HepG2 (cell line): ENCODE measurements around the gene PGRMC2. TPM values are rescaled to one million over a fixed set of nuclear protein-coding genes. Genes with fewer than 3 reads are reported as not detected.

Experiments used
- ATAC-seq: fragments of 200-7000 bp; cut with Tn5 transposase; 3 replicates; pipeline ENCODE4 v1.9.1; 2020; ENCODE audit warnings: mild to moderate bottlenecking, moderate library complexity
- BruUV-seq: library from RNA; stranded (reverse); fragments of 400-500 nt; replicated peaks from 2 replicates; lab custom pipeline; 2021; lab: Mats Ljungman, UMichigan
- CTCF ChIA-PET: fragments of 300-600 bp; formaldehyde crosslinking; extraction: SDS; loops from one replicate; lab custom pipeline; 2021; ENCODE audit warnings: low total read pairs, inconsistent platforms, low intra/inter-chr PET ratio; lab: Yijun Ruan, JAX
- POLR2A ChIA-PET: fragments of 350-600 bp; sonication (Branson Sonifier 250); formaldehyde crosslinking; loops from one replicate; lab custom pipeline; 2020; ENCODE audit warnings: antibody characterized with exemption, inconsistent platforms; lab: Yijun Ruan, JAX
- DNase-seq: peaks from one replicate; pipeline ENCODE4 v3.0.0-alpha.2; 2015; ENCODE audit warnings: low spot score
- FAIRE-seq: peaks from 3 replicates; lab custom pipeline; 2011; peaks lifted over from hg19 to GRCh38; lab: Jason Lieb, UNC
- H2AFZ ChIP-seq: one replicate; pipeline ENCODE4 v1.6.1; 2011; ENCODE audit warnings: low read length, inconsistent platforms
- H3K27ac ChIP-seq: fragments of 300-600 bp; 3 replicates; pipeline ENCODE4 v1.8.0; 2011; ENCODE audit warnings: mixed run types, mild to moderate bottlenecking, mixed read lengths, low read length, inconsistent platforms; ENCODE audit not compliant: insufficient read depth; ENCODE audit errors: extremely low read length
- H3K27me3 ChIP-seq, 2 experiments: fragments of 200-600 bp in 1 of 2; 2 replicates in 1 of 2; 3 replicates in 1 of 2; pipeline versions ENCODE4 v1.6.0 to v1.8.0; 2011; ENCODE audit warnings: low read length in 2 of 2, mild to moderate bottlenecking in 2 of 2, moderate library complexity in 2 of 2, inconsistent platforms in 1 of 2; ENCODE audit not compliant: insufficient read depth in 2 of 2, control insufficient read depth in 1 of 2
- H3K36me3 ChIP-seq, 2 experiments: fragments of 200-600 bp in 1 of 2; replicated peaks in 1 of 2; 2 replicates in 1 of 2; 3 replicates in 1 of 2; pipeline versions ENCODE4 v1.5.1 to v1.8.0; 2011; ENCODE audit warnings: low read length in 2 of 2, inconsistent platforms in 1 of 2; ENCODE audit not compliant: insufficient read depth in 2 of 2, control insufficient read depth in 1 of 2
- H3K4me1 ChIP-seq: 2 replicates; pipeline ENCODE4 v1.5.1; 2012; ENCODE audit warnings: low read length, inconsistent platforms; ENCODE audit not compliant: insufficient read depth
- H3K4me2 ChIP-seq: 2 replicates; pipeline ENCODE4 v1.6.0; 2011; ENCODE audit warnings: low read depth, low read length, inconsistent platforms
- H3K4me3 ChIP-seq, 3 experiments: fragments of 200-600 bp in 1 of 3; sonication (generic), shearing (Covaris generic) in 1 of 3; replicated peaks in 1 of 3; 2 replicates each; pipeline ENCODE4 v1.5.1; 2011 to 2016; ENCODE audit warnings: low read length in 3 of 3, inconsistent platforms in 2 of 3, low read depth in 2 of 3, mild to moderate bottlenecking in 2 of 3, control low read depth in 1 of 3, mixed read lengths in 1 of 3; ENCODE audit not compliant: insufficient read depth in 1 of 3
- H3K79me2 ChIP-seq: one replicate; pipeline ENCODE4 v1.6.1; 2011; ENCODE audit warnings: low read length, inconsistent platforms; ENCODE audit not compliant: insufficient read depth
- H3K9ac ChIP-seq: 2 replicates; pipeline ENCODE4 v1.6.0; 2011; ENCODE audit warnings: mild to moderate bottlenecking, low read depth, low read length, inconsistent platforms; ENCODE audit not compliant: insufficient read depth
- H3K9me3 ChIP-seq: 2 replicates; pipeline ENCODE4 v1.5.1; 2012; ENCODE audit warnings: mild to moderate bottlenecking, low read length
- H4K20me1 ChIP-seq: 2 replicates; pipeline ENCODE4 v1.6.0; 2011; ENCODE audit warnings: inconsistent platforms, mild to moderate bottlenecking, low read length, moderate library complexity; ENCODE audit not compliant: insufficient read depth
- CBX2 ChIP-seq, 2 experiments: fragments of 200-600 bp in 1 of 2; sonication (generic); formaldehyde crosslinking in 1 of 2; IDR thresholded peaks; 2 replicates each; pipeline versions ENCODE4 v1.7.0 to v1.8.1; 2018 to 2022; ENCODE audit warnings: low read depth in 2 of 2, low read length in 1 of 2, mild to moderate bottlenecking in 1 of 2, missing genetic modification reagents in 1 of 2
- MIXL1 ChIP-seq: IDR thresholded peaks from 2 replicates; pipeline ENCODE4 v1.6.1; 2016
- ZKSCAN8 ChIP-seq: IDR thresholded peaks from 2 replicates; pipeline ENCODE4 v1.6.1; 2016; ENCODE audit warnings: borderline replicate concordance, missing genetic modification reagents, missing compliant biosample characterization
- WGBS: methylation state at CpG from one replicate; pipeline ENCODE4 v1.1.6; 2017; ENCODE audit warnings: low lambda C conversion rate; 5-methylcytosine and 5-hydroxymethylcytosine counted together
- in situ Hi-C: cut with HindIII; loops from 2 replicates; pipeline ENCODE4 v1.10.0; 2017; ENCODE audit warnings: low pct_unique_long_range_greater_than_20kb; ENCODE audit not compliant: extremely low pct_ligation_motif_present
- intact Hi-C: fragments of 100-400 bp; cut with micrococcal nuclease; formaldehyde crosslinking; loops from one replicate; pipeline ENCODE4 v1.10.0; 2022; ENCODE audit not compliant: unreplicated experiment
- polyA plus RNA-seq, 8 experiments: library from polyadenylated mRNA; depleted of rRNA in 3 of 8; stranded (reverse) in 7 of 8; unstranded in 1 of 8; fragments of >200 nt; fragmentation: Illumina TruSeq in 4 of 8; extraction: Trizol in 4 of 8; gene quantifications; 2 replicates each; pipeline versions ENCODE4 v1.2.1 to v1.2.3, GENCODE V29; 2011 to 2016; ENCODE audit warnings: low read depth in 4 of 8, missing spikeins in 1 of 8, mixed read lengths in 1 of 8; ENCODE audit not compliant: insufficient read depth in 1 of 8
- total RNA-seq, 5 experiments: library from RNA; depleted of rRNA; stranded (reverse); fragments of >200 nt; fragmentation: Illumina TruSeq; extraction: Trizol; gene quantifications; 2 replicates each; pipeline ENCODE4 v1.2.3, GENCODE V29; 2016; ENCODE audit warnings: low read depth in 1 of 5
- TF ChIP-seq, protein P1 (sequence below): sonication (generic); formaldehyde crosslinking; IDR thresholded peaks from 2 replicates; pipeline ENCODE4 v1.4.0; 2020; ENCODE audit warnings: mild to moderate bottlenecking, low read depth, missing genetic modification reagents
- TF ChIP-seq, protein P2 (sequence below): fragments of 450-650 bp; IDR thresholded peaks from 2 replicates; pipeline ENCODE4 v1.6.1; 2017

Gene PGRMC2
- total and polyA plus RNA-seq, 2 of the 13 experiments (the other 11 are each of a cell fraction or from before 2014, with no cell fraction given), result 16.0 to 19.8 TPM

DNA sequence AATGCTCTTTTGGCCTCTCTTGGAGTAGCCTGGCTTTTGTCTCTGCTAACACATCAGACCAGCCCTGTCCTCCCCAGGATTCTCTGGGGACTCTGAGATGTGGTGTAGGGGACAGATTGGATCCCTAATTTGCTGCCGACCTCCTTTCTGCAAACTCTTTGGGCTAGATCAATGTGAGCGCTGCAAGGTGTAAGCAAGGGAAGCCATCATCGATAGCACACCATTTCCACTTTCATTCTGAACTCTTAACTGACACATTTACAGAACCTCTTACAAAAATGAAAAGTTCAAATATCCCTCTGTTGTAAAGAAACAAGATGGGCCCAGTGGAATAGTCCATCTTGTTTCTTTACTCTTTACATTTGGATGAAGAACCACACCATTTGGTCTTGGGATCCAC, 46.6 kb downstream of the PGRMC2 start:
- POLR2A ChIA-PET, result no interaction called here
- in situ Hi-C loops (no loop called here), intact Hi-C loops (no loop called here)
- peak overlapping the region; percentile 76 for H2AFZ ChIP-seq
- ATAC-seq, result peak; percentile 46
- H3K9me3 ChIP-seq, result peaks cover 4% of the 10 kb centered on the region; the same call in 1 of the 2 replicates
- FAIRE-seq, result no peak
- H4K20me1 ChIP-seq, result no peaks in the 10 kb centered on the region
- peak overlapping the region; percentile 71 for H3K4me2 ChIP-seq
- no peak overlapping the region; the same call in 1 of the 2 replicates for H3K9ac ChIP-seq
- TF ChIP-seq ZKSCAN8, result no peak
- no peak for TF ChIP-seq CBX2 (IDR thresholded peaks at IDR 0.05; ENCODE audit: low read depth, low read length)
- TF ChIP-seq CBX2 (CRISPR knock-in tag; IDR thresholded peaks at IDR 0.05; ENCODE audit: low read depth), result no peak
- TF ChIP-seq, protein P1, sequence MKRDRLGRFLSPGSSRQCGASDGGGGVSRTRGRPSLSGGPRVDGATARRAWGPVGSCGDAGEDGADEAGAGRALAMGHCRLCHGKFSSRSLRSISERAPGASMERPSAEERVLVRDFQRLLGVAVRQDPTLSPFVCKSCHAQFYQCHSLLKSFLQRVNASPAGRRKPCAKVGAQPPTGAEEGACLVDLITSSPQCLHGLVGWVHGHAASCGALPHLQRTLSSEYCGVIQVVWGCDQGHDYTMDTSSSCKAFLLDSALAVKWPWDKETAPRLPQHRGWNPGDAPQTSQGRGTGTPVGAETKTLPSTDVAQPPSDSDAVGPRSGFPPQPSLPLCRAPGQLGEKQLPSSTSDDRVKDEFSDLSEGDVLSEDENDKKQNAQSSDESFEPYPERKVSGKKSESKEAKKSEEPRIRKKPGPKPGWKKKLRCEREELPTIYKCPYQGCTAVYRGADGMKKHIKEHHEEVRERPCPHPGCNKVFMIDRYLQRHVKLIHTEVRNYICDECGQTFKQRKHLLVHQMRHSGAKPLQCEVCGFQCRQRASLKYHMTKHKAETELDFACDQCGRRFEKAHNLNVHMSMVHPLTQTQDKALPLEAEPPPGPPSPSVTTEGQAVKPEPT (CRISPR knock-in tag), result no peak
- TF ChIP-seq, protein P2, sequence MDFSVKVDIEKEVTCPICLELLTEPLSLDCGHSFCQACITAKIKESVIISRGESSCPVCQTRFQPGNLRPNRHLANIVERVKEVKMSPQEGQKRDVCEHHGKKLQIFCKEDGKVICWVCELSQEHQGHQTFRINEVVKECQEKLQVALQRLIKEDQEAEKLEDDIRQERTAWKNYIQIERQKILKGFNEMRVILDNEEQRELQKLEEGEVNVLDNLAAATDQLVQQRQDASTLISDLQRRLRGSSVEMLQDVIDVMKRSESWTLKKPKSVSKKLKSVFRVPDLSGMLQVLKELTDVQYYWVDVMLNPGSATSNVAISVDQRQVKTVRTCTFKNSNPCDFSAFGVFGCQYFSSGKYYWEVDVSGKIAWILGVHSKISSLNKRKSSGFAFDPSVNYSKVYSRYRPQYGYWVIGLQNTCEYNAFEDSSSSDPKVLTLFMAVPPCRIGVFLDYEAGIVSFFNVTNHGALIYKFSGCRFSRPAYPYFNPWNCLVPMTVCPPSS, result no peak
- TF ChIP-seq MIXL1 (CRISPR knock-in tag), result no peak
- no peaks in the 10 kb centered on the region for H3K36me3 ChIP-seq
- H3K4me3 ChIP-seq, result peak overlapping the region in 1 of 3 experiments; percentile 19; a peak in 2 of 6 replicates
- 77% methylated on average over 3 of the region's 3 CpGs for WGBS
- no peak overlapping the region for H3K27ac ChIP-seq
- no TSS peak for BruUV-seq
- no peaks in the 10 kb centered on the region for H3K79me2 ChIP-seq
- peaks cover 0 to 2% of the 10 kb centered on the region in 2 experiments; a peak in 2 of 5 replicates for H3K27me3 ChIP-seq
- CTCF ChIA-PET, result no interaction called here
- H3K4me1 ChIP-seq, result peaks cover 18% of the 10 kb centered on the region
- no peak for DNase-seq
